HG03575 (cell line): ENCODE data around the gene AKAP13.

Experiments
- ATAC-seq: cut with Tn5 transposase; IDR thresholded peaks from one replicate; pipeline ENCODE4 v1.9.1; 2021; ENCODE audit not compliant: unreplicated experiment, insufficient number of reproducible peaks, low FRiP score; ENCODE audit errors: extremely low read depth

The AKAP13 gene

GRCh38 chr15:85718271-85718971 lies 338.0 kb downstream of the AKAP13 start:
- no peak for ATAC-seq

GRCh38 chr15:85718981-85719380 lies 338.6 kb downstream of the AKAP13 start:
- no peak for ATAC-seq

- no peak for ATAC-seq
These were observed 342.2 kb downstream of the AKAP13 start for GRCh38 chr15:85722374-85723152.

- ATAC-seq = no peak
These were observed 343.9 kb downstream of the AKAP13 start for GRCh38 chr15:85723960-85724945.

- ATAC-seq = no peak
These were observed 344.6 kb downstream of the AKAP13 start for GRCh38 chr15:85725019-85725418.

GRCh38 chr15:85725564-85725963 lies 345.2 kb downstream of the AKAP13 start:
- ATAC-seq = no peak

GRCh38 chr15:85726454-85726853 lies 346.1 kb downstream of the AKAP13 start:
- no peak for ATAC-seq

GRCh38 chr15:85727068-85727467 lies 346.7 kb downstream of the AKAP13 start:
- ATAC-seq = no peak

GRCh38 chr15:85730001-85730820 lies 349.8 kb downstream of the AKAP13 start:
- ATAC-seq = no peak

- no peak for ATAC-seq
These were observed 353.0 kb downstream of the AKAP13 start for GRCh38 chr15:85733416-85733815.

GRCh38 chr15:85737061-85737460 lies 356.7 kb downstream of the AKAP13 start:
- no peak for ATAC-seq

- ATAC-seq = no peak
These were observed 360.6 kb downstream of the AKAP13 start for GRCh38 chr15:85741021-85741421.

GRCh38 chr15:85741662-85742061 lies 361.3 kb downstream of the AKAP13 start:
- no peak for ATAC-seq

GRCh38 chr15:85742186-85742821 lies 361.9 kb downstream of the AKAP13 start:
- ATAC-seq = no peak

GRCh38 chr15:85743392-85744055 lies 363.1 kb downstream of the AKAP13 start:
- no peak for ATAC-seq

GRCh38 chr15:85744579-85744978 lies 364.2 kb downstream of the AKAP13 start:
- ATAC-seq = no peak

GRCh38 chr15:85745023-85745422 lies 364.6 kb downstream of the AKAP13 start:
- no peak for ATAC-seq
